ENCODE data around the gene MPV17.
"Not testable (repeated sequence)": the region's sequence is repeated elsewhere in the genome, so short reads cannot be mapped to it uniquely, and the experiment has no call there.

Gene MPV17

GRCh38 chr2:27297195-27297594 lies 25.7 kb downstream of the MPV17 start:
- no peak for DNase-seq (ENCODE audit: low spot score)

GRCh38 chr2:27296481-27296880 lies 26.4 kb downstream of the MPV17 start:
- no peak for DNase-seq (ENCODE audit: low spot score)

GRCh38 chr2:27294928-27295327 lies 28.0 kb downstream of the MPV17 start:
- no peak for DNase-seq (ENCODE audit: low spot score)

GRCh38 chr2:27291865-27292264 lies 31.0 kb downstream of the MPV17 start:
- DNase-seq (ENCODE audit: low spot score): no peak

GRCh38 chr2:27290549-27290948 lies 32.3 kb downstream of the MPV17 start:
- no peak for DNase-seq (ENCODE audit: low spot score)

DNA sequence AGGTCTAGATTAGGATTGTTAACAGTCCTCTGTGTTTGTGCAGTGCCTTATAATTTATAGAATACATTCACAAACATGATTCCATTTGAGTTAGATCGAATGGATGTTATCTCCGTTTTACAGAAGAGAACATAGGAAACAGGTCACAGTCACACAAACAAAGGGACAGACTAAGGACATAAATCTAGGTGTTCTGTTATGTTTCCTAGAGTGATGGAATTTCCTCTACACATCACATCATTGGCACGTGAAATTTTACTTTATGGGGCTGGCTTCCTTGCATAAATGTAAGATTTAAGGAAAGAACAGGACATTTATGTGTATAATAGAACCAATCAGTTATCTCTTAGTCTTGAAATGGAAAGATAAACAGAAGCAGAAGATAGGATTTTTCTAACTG lies 34.3 kb downstream of the MPV17 start:
- DNase-seq (ENCODE audit: low spot score): no peak

DNA sequence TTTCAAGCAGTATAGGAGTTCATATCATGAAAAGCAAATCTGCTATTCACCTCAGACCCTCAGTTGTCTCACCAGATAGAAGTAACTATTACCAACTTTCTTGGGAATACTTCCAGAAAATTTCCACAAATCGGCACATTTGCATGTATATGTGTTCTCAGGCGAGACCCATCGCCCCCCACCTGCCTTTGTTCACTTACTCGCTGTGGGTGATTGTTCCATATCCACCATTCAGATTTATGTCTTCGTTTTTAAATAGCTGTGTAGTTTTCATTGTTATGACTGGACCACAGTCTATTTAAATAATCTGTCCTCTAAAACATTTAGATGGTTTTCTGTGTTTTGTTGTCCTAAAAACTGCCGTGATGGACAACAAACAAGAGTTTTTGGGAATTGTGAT lies 37.4 kb downstream of the MPV17 start:
- no peak for DNase-seq (ENCODE audit: low spot score)

GRCh38 chr2:27284996-27285395 lies 37.9 kb downstream of the MPV17 start:
- DNase-seq (ENCODE audit: low spot score): no peak

DNA sequence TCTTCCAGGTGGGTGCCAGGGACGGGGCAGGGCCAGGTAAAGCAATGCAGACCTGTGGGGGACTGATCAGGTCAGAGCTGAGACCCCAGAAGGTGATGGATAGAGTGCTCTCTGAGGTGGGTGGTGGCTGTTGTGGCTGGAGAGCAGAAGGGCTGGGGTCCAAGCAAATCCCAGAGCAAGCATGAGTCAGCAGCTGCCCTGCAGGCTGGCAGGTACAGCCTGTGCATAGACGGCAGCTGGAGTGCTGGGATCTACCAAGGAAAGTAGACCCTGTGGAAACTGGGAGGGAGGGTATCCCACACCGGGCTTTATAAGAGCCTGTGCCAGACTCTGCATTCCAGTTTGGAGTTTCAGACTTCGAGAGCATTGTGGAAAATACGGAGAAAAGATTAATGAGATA lies 40.0 kb downstream of the MPV17 start:
- DNase-seq (ENCODE audit: low spot score): no peak

- no peak for DNase-seq (ENCODE audit: low spot score)
These were observed 40.9 kb downstream of the MPV17 start, which contains the start of gene TRIM54 for GRCh38 chr2:27281855-27282559. TRIM54 (plus strand) TSS chr2:27282429; CDS start chr2:27282732, 303 bp downstream.

GRCh38 chr2:27281442-27281841 lies 41.5 kb downstream of the MPV17 start:
- no peak for DNase-seq (ENCODE audit: low spot score)

DNA sequence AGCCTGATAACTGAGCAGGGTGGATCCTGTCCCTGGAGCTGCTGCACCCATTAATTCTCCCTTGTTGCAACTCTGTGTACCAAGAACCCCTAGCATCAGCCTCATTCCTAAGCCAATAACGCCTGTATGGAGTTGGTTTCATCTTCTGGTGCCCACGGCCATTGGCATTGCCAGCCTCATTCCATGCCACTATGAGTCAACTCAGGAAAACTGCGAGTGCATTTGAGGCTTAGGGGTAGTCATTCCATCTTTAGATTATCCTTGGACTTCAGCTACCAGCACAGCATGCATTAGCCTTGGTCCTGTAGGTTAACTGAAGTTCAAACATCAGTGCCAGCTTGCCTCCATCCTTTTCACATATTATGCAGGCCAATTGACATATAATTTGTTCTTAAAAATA lies 42.1 kb downstream of the MPV17 start:
- no peak for DNase-seq (ENCODE audit: low spot score)

DNA sequence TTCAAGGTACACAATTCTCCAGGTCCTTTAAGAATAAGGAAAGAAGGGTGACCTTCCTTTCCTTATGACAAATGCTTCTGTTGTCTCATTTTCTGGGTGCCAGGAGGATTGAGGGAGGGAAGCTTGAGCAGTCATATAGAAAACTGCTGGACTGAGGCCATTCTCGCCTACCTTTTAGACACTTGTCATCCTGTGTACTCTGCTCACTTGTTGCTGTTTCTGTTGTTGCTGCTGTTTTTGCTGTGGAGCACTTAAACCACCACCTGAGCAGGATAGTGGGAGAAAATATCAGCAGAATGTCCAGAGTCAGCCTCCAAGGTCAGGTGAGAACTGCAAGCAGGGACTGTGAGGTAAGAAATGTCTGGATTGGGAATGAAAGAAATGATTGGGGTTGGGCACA lies 44.9 kb downstream of the MPV17 start:
- DNase-seq (ENCODE audit: low spot score): no peak

GRCh38 chr2:27275211-27276150 lies 47.4 kb downstream of the MPV17 start, which contains the start of gene DNAJC5G:
DNAJC5G (plus strand) TSS chr2:27275433; CDS start chr2:27276729, 1,296 bp downstream.
- DNase-seq (ENCODE audit: low spot score): no peak

DNA sequence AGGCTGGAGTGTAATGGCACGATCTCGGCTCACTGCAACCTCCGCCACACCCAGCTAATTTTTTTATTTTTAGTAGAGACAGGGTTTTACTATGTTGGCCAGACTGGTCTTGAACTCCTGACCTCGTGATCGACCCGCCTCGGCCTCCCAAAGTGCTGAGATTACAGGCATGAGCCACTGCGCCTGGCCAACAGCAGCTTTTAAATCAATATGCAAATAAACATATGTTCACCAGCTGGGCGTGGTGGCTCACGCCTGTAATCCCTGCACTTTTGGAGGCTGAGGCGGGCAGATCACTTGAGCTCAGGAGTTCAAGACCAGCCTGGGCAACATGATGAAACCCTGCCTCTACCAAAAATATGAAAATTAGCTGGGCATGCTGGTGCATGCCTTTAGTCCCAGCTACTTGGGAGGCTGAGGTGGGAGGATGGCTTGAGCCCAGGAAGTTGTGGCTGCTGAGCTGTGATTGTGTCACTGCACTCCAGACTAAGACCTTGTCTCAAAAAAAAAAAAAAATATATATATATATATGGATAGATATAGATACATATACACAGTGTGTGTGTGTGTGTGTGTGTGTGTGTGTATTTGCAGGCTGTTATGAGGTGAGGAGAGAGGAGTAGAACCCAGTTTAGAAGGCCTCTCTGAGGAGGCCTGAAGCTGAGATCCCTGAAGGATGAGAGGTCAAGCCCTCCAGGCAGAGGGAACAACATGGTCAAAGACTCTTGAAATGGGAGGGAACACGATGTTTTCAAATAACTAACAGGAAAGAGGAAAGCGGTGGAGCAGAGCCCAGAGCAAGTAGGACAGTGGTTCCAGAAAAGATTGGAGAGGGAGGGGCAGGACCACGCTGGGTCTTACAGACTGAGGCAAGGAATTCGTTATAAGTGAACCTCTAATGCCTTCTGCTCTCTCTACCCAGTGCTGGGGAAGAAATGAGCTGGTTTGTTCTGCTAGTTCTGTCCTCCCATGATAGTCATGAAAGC lies 50.1 kb downstream of the MPV17 start:
- DNase-seq (ENCODE audit: low spot score): not testable (repeated sequence)

GRCh38 chr2:27271631-27272340 lies 51.1 kb downstream of the MPV17 start:
- no peak for DNase-seq (ENCODE audit: low spot score)

- DNase-seq (ENCODE audit: low spot score): no peak
These were observed 52.2 kb downstream of the MPV17 start for GRCh38 chr2:27270670-27271069.

DNA sequence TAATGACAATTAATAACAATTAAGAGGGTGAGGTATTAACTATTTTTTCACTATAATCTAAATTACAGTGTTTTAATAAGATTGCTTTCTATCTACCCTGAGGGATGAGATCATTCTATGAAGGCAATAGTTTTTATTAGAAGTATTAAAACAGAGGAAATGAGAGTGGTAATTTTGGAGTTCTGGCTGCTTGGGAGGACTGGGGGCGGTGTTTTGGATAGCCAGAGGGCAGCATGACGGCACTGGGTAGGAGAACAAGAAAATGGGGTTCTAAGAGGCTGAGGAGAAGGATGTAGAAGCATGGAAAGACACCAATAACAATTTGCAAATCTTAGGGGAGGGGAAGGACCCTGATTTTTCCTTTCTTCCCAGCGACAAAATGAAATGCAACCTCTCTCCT lies 52.8 kb downstream of the MPV17 start:
- no peak for DNase-seq (ENCODE audit: low spot score)

DNA sequence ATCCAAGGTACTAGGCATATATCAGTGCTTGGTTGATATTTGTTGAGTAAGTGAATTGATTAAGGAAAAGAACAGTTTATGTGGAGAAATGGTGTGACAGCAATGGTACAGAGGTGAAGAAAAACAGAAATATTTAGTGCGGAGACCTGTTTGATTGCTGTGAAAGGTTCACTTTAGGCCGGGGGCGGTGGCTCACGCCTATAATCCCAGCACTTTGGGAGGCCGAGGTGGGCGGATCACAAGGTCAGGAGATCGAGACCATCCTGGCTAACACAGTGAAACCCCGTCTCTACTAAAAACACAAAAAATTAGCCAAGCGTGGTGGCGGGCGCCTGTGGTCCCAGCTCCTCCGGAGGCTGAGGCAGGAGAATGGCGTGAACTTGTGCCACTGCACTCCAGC lies 54.6 kb downstream of the MPV17 start:
- not testable (repeated sequence) for DNase-seq (ENCODE audit: low spot score)

- DNase-seq (ENCODE audit: low spot score): no peak
These were observed 57.4 kb downstream of the MPV17 start for GRCh38 chr2:27265536-27265870.

Measured in hematopoietic multipotent progenitor cell treated with erythropoietin and hydrocortisone succinate and interleukin-3 and kit ligand, for 15 days (in vitro differentiated cells).